Hair follicular keratinocyte (primary cell): ENCODE data around the gene RSKR. TPM values are rescaled to one million over a fixed set of nuclear protein-coding genes. Genes with fewer than 3 reads are reported as not detected.

Experiments used
- total RNA-seq: library from RNA; depleted of rRNA; stranded (reverse); fragments of >200 nt; gene quantifications from 2 replicates; pipeline ENCODE4 v1.2.3, GENCODE V29; 2015

The RSKR gene
- total RNA-seq: 0.38 and 3.0 TPM in 2 replicates

GRCh38 chr17:28613931-28614381, at the start of gene RSKR:
Gene RSKR, minus strand, starts transcription at chr17:28614185. Its CDS starts 24 bp downstream, at chr17:28614161.

DNA sequence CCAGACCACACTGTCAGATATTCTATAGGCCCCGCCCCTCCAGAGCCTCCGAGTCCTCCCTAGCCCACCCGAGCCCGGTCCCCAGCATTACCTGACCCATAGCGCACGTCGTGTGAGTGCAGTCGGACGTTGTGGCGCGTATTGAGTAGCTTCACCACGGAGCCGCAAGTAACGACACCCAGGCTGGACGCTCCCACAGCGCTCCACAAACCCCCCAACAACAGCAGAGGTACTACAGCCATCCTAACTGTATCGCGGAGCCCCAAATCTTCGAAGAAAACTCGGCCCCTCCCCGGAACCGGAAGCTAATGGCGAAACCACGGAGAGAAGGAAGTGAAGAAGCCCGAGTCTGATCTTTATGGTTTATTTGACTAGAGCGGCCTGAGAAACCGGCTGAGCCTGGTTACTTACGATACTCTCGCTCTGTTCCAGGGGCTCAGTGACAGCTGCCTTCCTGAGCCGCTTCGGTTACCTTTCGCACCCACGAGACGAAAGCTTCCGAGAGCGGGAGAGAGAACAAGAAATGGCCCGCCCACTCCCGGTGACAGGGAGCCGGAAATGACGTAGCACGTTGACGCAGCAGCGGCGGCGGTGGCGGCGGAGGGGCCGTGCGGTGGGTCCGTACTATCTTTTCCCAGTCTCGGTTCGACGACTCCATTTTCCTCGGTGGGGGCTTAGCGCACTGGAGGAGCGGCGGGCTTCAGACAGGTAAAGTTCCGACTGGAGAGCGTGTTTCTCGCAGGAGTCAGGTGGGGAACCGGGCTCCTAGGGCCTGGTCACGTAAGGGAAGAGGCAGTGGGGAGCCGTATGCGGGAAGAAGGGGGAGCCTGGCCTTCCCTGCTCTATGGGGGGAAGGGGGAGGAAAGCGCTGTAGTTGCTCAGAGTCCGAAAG, 47.9 kb upstream of the RSKR start, which contains the start of the genes SDF2 and SUPT6H:
TSS of gene SDF2 (minus strand) at position 272 of the 892 bp plus-strand sequence. CDS start at position 242, 30 bp downstream.
TSS of gene SUPT6H (plus strand) at position 571 of the 892 bp plus-strand sequence. CDS start 11,197 bp downstream, outside the sequence.

GRCh38 chr17:28644787-28645575, 31.0 kb upstream of the RSKR start, which contains the start of gene BLTP2:
Gene BLTP2, minus strand, starts transcription at chr17:28645158. Its CDS starts 102 bp downstream, at chr17:28645056.

GRCh38 chr17:28598799-28599310, 15.1 kb downstream of the RSKR start, which contains the start of gene SPAG5:
Gene SPAG5, minus strand, starts transcription at chr17:28599025. Its CDS starts 79 bp downstream, at chr17:28598946.

DNA sequence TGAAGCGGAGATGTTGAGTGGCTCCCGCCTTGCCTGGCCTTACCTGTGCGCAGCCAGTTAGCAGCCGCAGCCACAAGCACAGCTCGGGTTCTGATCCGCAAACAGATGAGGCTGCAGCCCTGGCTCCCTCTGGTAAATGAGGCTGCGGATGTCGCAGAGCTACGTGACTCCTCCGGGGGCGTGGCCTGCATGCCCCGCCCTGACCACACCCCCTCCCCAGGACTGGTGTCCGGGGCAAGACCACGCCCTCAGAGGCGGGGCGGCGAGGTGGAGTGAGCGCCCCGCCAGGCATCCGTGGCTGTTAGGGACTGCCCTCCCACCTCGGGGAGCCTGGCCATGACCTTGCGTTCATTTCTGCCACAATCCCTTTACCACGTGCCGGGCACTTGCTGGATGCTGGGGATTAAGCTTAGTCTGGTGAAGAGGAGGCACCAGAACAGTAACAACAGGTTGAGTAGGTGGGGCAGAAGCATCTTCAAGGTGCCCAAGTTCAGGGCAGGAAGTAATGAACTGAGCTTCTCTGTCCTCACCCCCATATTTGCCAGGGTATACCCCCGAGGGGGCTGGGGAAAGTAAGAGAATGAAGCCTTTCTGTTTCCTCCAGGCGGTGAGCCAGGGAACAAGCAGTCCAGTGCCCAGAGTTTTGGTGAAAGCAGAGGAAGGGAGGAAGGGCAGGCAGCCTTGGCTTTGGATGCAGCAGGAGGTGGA, 37.1 kb downstream of the RSKR start, which contains the start of gene ALDOC:
TSS of gene ALDOC (minus strand) at position 138 of the 708 bp plus-strand sequence. CDS start 1,363 bp downstream, outside the sequence.

DNA sequence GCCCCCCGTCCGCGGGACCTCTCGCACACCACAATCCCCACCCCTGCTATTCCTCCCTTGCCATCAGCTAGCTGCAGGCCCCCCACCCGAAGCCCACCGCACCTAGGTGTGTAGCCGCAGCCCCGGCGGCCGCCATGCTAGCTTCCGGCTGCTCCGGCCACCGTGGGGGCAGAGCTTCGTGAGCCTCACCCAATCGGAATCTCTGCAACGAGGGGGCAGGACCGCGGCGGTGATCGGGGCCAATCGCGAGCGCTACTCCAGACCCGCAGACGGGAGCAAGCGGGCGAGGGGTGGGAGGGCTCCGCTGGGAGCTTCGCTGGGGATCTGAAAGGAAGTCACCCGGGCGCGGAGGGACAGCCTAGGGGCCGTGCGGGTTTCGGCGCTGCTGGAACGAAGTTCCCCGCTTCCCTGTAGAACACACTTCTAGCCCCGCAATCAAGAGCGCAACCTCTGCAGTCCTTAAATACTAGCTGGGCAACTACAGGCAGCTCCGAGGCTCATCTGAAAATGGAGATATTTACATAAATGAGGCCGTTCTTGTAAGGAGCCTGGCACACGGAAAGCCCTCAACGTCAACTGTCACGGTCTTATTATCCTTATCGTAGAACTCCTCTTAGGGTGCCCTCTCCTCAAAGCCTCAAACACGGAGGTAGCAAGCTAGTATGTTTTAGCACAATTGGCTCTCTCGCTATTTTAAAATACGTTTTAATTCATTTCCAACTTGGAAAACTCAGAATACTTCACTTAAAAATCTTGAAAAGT, 42.4 kb downstream of the RSKR start, which contains the start of gene PIGS:
TSS of gene PIGS (minus strand) at position 164 of the 762 bp plus-strand sequence. CDS start at position 136, 28 bp downstream.

Other genes starting within 250 kb of the RSKR start
- gene SEBOX, start 249.0 kb downstream of the RSKR start, total RNA-seq: not detected in 2 replicates
- gene VTN, start 243.9 kb downstream of the RSKR start, total RNA-seq: not detected in 2 replicates
- gene SARM1, start 242.5 kb downstream of the RSKR start, total RNA-seq: 0.86 and 1.3 TPM in 2 replicates
- gene SLC46A1, start 208.0 kb downstream of the RSKR start, total RNA-seq: 5.2 and 6.1 TPM in 2 replicates
- not detected in 2 replicates for gene SLC13A2, start 140.5 kb downstream of the RSKR start, total RNA-seq
- gene FOXN1, start 107.8 kb downstream of the RSKR start, total RNA-seq: 0.04 and 0.08 TPM in 2 replicates
- gene UNC119, start 61.6 kb downstream of the RSKR start, total RNA-seq: 28.3 and 35.6 TPM in 2 replicates
- gene PIGS, start 42.7 kb downstream of the RSKR start, total RNA-seq: 39.9 and 70.3 TPM in 2 replicates
- gene ALDOC, start 37.3 kb downstream of the RSKR start, total RNA-seq: 50.5 and 61.6 TPM in 2 replicates
- gene SPAG5, start 15.2 kb downstream of the RSKR start, total RNA-seq: 16.9 and 49.8 TPM in 2 replicates
- gene BLTP2, start 31.0 kb upstream of the RSKR start, total RNA-seq: 93.2 and 116 TPM in 2 replicates
- gene SDF2, start 47.7 kb upstream of the RSKR start, total RNA-seq: 36.5 and 43.7 TPM in 2 replicates
- gene SUPT6H, start 48.0 kb upstream of the RSKR start, total RNA-seq: 16.2 and 19.1 TPM in 2 replicates
- gene PROCA1, start 97.7 kb upstream of the RSKR start, total RNA-seq: 1.3 TPM in 1 of 2 replicates, not detected in the other
- 224 and 238 TPM in 2 replicates for gene RAB34, start 103.7 kb upstream of the RSKR start, total RNA-seq
- gene RPL23A, start 105.8 kb upstream of the RSKR start, total RNA-seq: 987 and 1,126 TPM in 2 replicates
- gene TLCD1, start 112.0 kb upstream of the RSKR start, total RNA-seq: 9.4 and 20.7 TPM in 2 replicates
- 0.76 and 3.2 TPM in 2 replicates for gene NEK8, start 114.6 kb upstream of the RSKR start, total RNA-seq
- 60.8 and 82.5 TPM in 2 replicates for gene TRAF4, start 129.8 kb upstream of the RSKR start, total RNA-seq
- 8.7 and 9.3 TPM in 2 replicates for gene FAM222B, start 228.6 kb upstream of the RSKR start, total RNA-seq
- gene ERAL1, start 240.8 kb upstream of the RSKR start, total RNA-seq: 43.0 and 78.7 TPM in 2 replicates